CD4-positive, alpha-beta T cell treated with Interleukin-17A for 4 hours (primary cell): ENCODE measurements around the gene MAPKAPK2.

ENCODE experiments used
- DNase-seq: peaks from one replicate; pipeline ENCODE4 v3.0.0-alpha.2; 2020; ENCODE audit warnings: mixed read lengths

MAPKAPK2 gene

DNA sequence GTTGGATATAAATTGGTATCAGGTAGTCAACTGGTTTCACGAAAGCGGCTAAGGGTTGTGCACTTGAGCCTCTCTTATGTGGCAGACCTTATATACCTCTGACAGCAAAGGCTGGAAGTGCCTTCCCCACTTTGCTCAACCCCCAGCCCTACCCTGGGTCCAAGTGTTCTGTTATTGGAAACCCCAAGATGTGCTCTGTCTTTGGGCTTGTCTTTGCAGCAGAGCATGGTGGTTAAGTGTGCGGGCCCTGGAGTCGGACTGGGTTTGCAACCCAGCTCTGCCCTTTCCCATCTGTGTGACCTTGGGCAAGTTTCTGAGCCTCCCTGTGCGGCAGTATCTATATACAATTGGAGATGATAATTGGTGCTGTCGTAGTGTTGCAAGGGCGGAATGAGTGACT, 98.8 kb downstream of the MAPKAPK2 start:
- DNase-seq = no peak
